GM19193 (cell line): ENCODE data around the gene MYL3.

Experiments used
- POLR2A ChIP-seq: IDR thresholded peaks from 4 replicates; pipeline ENCODE4 v1.6.1; 2011; ENCODE audit not compliant: insufficient read depth, insufficient read length; ENCODE audit errors: extremely low read depth

Gene MYL3

GRCh38 chr3:46903341-46904302 lies 40.4 kb upstream of the MYL3 start:
- no peak for TF ChIP-seq POLR2A

GRCh38 chr3:46902188-46902631 lies 39.0 kb upstream of the MYL3 start:
- TF ChIP-seq POLR2A = no peak

- TF ChIP-seq POLR2A = no peak
Measured at GRCh38 chr3:46901591-46902187, 38.4 kb upstream of the MYL3 start.

- no peak for TF ChIP-seq POLR2A
Measured at GRCh38 chr3:46901061-46901460, 37.8 kb upstream of the MYL3 start.

GRCh38 chr3:46900356-46900755 lies 37.1 kb upstream of the MYL3 start:
- TF ChIP-seq POLR2A = no peak

DNA sequence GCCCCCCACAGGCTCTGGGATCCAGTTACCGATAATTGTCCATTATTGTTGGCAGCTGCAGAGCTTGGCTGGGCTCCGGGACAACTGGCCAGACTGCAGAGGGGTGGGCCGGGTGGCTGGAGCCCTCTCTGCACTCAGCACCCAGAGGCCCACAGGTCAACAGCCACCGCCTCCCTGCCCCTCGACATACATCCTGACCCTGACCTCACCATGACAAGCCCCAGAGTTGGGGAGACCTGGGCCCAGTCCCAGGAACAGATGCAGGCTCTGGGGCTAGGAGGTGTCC lies 36.7 kb upstream of the MYL3 start:
- TF ChIP-seq POLR2A = no peak

GRCh38 chr3:46899151-46900006 lies 36.1 kb upstream of the MYL3 start:
- TF ChIP-seq POLR2A = no peak

DNA sequence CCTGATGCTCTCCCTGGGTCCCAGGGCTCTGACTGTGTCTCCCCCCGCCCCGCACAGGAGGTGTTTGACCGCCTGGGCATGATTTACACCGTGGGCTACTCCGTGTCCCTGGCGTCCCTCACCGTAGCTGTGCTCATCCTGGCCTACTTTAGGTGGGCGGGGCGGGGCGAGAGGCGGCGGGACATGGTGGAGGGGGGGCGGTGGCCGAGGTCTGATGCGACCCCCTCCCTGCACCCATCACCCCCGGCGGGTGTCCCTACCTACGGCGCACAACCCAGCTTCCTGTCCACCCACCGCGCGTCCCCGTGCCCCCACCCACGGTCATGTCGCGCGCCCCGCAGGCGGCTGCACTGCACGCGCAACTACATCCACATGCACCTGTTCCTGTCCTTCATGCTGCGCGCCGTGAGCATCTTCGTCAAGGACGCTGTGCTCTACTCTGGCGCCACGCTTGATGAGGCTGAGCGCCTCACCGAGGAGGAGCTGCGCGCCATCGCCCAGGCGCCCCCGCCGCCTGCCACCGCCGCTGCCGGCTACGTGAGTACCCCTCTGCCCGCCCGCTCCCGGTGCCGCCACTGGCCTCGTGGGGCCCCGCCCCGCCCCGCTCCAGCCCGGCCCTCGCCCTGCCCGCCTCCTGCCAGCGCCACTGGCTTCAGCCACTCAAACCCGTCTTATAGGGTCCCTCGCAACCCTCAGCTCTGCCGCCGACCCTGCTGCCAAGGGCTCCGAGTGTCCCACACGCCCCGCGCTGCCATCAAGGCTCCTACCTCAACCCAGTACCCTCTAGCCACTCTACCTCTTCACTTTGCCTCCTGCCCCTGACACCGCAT lies 35.3 kb upstream of the MYL3 start:
- no peak for TF ChIP-seq POLR2A

DNA sequence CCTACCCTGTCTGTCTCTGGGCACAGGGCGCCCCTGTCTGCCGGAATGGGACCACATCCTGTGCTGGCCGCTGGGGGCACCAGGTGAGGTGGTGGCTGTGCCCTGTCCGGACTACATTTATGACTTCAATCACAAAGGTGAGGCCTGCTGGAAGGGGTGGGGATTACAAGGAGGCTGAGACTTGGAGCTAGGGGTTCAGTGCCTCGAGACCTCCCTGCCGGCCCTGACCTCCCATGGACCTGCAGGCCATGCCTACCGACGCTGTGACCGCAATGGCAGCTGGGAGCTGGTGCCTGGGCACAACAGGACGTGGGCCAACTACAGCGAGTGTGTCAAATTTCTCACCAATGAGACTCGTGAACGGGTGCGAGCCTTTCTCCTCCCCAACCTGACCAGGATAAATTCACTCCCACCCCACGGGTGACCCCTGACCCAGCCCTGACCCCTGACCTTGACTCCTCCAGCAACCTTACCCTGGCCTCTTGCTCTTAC lies 34.6 kb upstream of the MYL3 start:
- TF ChIP-seq POLR2A = no peak

DNA sequence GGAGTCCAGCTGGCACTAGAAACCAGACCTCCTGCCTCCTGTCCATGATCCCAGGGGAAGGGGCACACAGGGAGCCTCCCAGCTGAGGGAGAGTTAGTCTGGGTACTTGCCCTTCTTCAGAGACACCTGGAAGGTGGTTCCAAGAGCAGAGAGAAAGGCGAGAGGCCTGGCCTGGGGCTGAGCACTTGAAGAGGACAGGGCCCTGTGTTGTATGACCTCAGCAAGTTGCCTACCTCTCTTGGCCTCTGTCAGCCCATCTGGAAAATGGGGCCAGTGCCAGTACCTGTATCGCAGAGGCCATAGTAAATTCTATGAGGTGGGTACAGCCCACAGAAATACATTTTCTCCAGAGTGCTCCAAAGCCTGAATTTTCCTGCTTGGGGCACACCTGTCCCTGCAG lies 33.8 kb upstream of the MYL3 start:
- TF ChIP-seq POLR2A = no peak

DNA sequence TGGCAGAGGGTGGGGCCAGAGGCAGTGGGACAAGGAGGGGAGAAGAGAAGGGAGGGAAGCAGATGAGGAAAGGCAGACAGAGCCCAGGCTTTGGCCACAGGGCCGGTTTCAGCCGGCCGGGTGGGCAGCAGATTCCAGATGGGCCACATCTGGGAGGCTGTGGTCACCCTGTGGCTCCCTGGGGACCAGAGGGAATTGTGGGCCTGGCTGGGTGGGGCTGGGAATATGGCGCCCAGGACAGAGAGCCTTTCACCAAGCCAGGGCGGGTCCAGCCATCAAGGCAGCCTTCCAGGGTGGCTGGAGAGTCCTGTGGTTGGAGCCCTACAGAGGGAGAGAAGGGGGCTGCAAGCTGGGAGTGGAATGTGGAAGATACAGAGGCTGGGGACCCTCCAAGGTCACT lies 33.1 kb upstream of the MYL3 start:
- no peak for TF ChIP-seq POLR2A

DNA sequence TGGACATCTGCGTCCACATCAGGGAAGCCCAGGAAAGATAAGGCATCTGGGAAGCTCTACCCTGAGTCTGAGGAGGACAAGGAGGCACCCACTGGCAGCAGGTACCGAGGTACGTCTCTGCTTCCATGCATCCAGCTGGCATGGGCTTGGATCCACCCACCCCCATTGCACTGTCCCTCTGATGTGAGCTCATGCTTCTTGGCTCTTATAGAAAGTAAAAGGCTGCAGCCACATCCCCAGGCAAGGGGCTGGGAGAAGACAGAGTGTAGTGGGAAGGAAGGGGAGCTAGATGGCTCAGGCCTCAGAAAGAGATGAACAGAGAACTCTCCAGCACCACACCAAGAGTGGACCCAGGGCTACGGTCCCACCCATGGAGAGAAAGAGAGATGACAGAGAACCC lies 32.5 kb upstream of the MYL3 start:
- TF ChIP-seq POLR2A = no peak

DNA sequence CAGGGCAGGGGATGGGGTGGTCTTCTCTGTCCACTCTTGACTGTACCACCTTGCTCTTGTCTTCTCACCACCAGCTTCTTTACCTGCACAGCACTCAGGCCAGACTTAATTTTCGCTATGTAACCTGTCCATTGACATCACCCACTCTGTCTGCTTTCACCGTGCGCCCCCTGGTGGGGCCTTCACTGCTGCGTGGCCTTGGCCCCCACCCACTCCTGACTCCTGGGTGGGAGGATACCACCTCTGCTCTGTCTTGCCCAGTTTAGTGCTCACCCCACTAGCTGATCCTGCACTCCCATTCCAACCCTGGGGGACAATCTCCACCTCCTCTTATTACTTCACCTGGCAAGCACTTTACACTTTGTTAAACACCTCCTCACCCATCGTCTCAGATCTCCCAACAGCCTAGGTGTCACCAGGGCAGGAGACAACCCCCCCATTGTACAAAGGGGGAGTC lies 32.0 kb upstream of the MYL3 start:
- no peak for TF ChIP-seq POLR2A

- no peak for TF ChIP-seq POLR2A
Measured at GRCh38 chr3:46894256-46894655, 31.0 kb upstream of the MYL3 start.

GRCh38 chr3:46893763-46894162 lies 30.5 kb upstream of the MYL3 start:
- no peak for TF ChIP-seq POLR2A

GRCh38 chr3:46893146-46893748 lies 30.0 kb upstream of the MYL3 start:
- no peak for TF ChIP-seq POLR2A
